Liver (tissue), 9 donors: ENCODE results near the gene ATG9A. TPM values are rescaled to one million over a fixed set of nuclear protein-coding genes. Genes with fewer than 3 reads are reported as not detected.

Source experiments
- DNase-seq: peaks from one replicate; pipeline ENCODE4 v3.0.0-alpha.2; 2017; ENCODE audit warnings: low spot score
- H3K27ac ChIP-seq, 2 donors: one replicate each; pipeline ENCODE4 v1.7.0; 2013; ENCODE audit warnings: inconsistent platforms in 2 of 2, low read length in 2 of 2, control low read depth in 1 of 2, low read depth in 1 of 2, mild to moderate bottlenecking in 1 of 2
- H3K27me3 ChIP-seq, 4 donors: one replicate each; pipeline versions ENCODE4 v1.6.1 to v1.7.0; 2013; ENCODE audit warnings: low read length in 3 of 4, inconsistent platforms in 1 of 4, mild to moderate bottlenecking in 1 of 4, moderate library complexity in 1 of 4; ENCODE audit not compliant: control insufficient read depth in 4 of 4, insufficient read depth in 4 of 4
- H3K36me3 ChIP-seq, 4 donors: one replicate each; pipeline versions ENCODE4 v1.6.1 to v1.7.0; 2013; ENCODE audit warnings: low read length in 3 of 4, mild to moderate bottlenecking in 3 of 4, low read depth in 1 of 4, moderate library complexity in 1 of 4; ENCODE audit not compliant: control insufficient read depth in 4 of 4, insufficient read depth in 3 of 4
- H3K4me1 ChIP-seq, 4 donors: one replicate each; pipeline versions ENCODE4 v1.6.1 to v1.7.0; 2013; ENCODE audit warnings: low read length in 3 of 4, mild to moderate bottlenecking in 3 of 4, moderate library complexity in 1 of 4; ENCODE audit not compliant: control insufficient read depth in 4 of 4, insufficient read depth in 4 of 4
- H3K4me3 ChIP-seq, 3 donors: one replicate each; pipeline versions ENCODE4 v1.6.1 to v1.7.0; 2013; ENCODE audit warnings: low read length in 3 of 3, control low read depth in 1 of 3, low read depth in 1 of 3, mild to moderate bottlenecking in 1 of 3
- H3K9ac ChIP-seq, 2 donors: one replicate each; pipeline ENCODE4 v1.7.0; 2013; ENCODE audit warnings: low read length in 2 of 2, mild to moderate bottlenecking in 2 of 2, moderate library complexity in 2 of 2, control low read depth in 1 of 2, low read depth in 1 of 2
- H3K9me3 ChIP-seq, 4 donors: one replicate each; pipeline versions ENCODE4 v1.6.1 to v1.7.0; 2013; ENCODE audit warnings: low read length in 3 of 4; ENCODE audit not compliant: control insufficient read depth in 4 of 4
- ATF3 ChIP-seq: IDR thresholded peaks from 2 replicates; pipeline ENCODE4 v1.6.1; 2016; ENCODE audit warnings: antibody characterized with exemption
- CTCF ChIP-seq: fragments of 150-350 bp; IDR thresholded peaks from 2 replicates; pipeline ENCODE4 v1.5.1; 2017; ENCODE audit warnings: improper control_type of control experiment, low read depth, low read length; ENCODE audit not compliant: missing input control
- EGR1 ChIP-seq, 2 donors: IDR thresholded peaks; 2 replicates each; pipeline ENCODE4 v1.6.1; 2016 to 2018; ENCODE audit warnings: antibody characterized with exemption in 2 of 2, low read depth in 2 of 2
- FOXA1 ChIP-seq: IDR thresholded peaks from 2 replicates; pipeline ENCODE4 v1.6.1; 2016; ENCODE audit warnings: antibody characterized with exemption
- FOXA2 ChIP-seq: IDR thresholded peaks from 2 replicates; pipeline ENCODE4 v1.6.1; 2016; ENCODE audit warnings: antibody characterized with exemption
- GABPA ChIP-seq, 2 donors: IDR thresholded peaks in 1 of 2; conservative IDR thresholded peaks in 1 of 2; 2 replicates each; pipeline ENCODE4 v1.6.1; 2016; ENCODE audit warnings: antibody characterized with exemption in 2 of 2, mild to moderate bottlenecking in 1 of 2, moderate library complexity in 1 of 2
- HNF4A ChIP-seq, 2 donors: conservative IDR thresholded peaks; 2 replicates each; pipeline ENCODE4 v1.6.1; 2016; ENCODE audit warnings: antibody characterized with exemption in 2 of 2, mild to moderate bottlenecking in 2 of 2
- HNF4G ChIP-seq: IDR thresholded peaks from 2 replicates; pipeline ENCODE4 v1.6.1; 2016; ENCODE audit warnings: antibody characterized with exemption
- JUND ChIP-seq, 2 donors: IDR thresholded peaks; 2 replicates each; pipeline ENCODE4 v1.6.1; 2016; ENCODE audit warnings: antibody characterized with exemption in 2 of 2
- MAX ChIP-seq: IDR thresholded peaks from 2 replicates; pipeline ENCODE4 v1.6.1; 2016; ENCODE audit warnings: antibody characterized with exemption
- NR2F2 ChIP-seq: IDR thresholded peaks from 2 replicates; pipeline ENCODE4 v1.6.1; 2016; ENCODE audit warnings: antibody characterized with exemption
- RAD21 ChIP-seq, 2 donors: IDR thresholded peaks; 2 replicates each; pipeline ENCODE4 v1.6.1; 2016; ENCODE audit warnings: antibody characterized with exemption in 2 of 2, mild to moderate bottlenecking in 2 of 2
- REST ChIP-seq: IDR thresholded peaks from 2 replicates; pipeline ENCODE4 v1.6.1; 2016; ENCODE audit warnings: antibody characterized with exemption, mild to moderate bottlenecking
- SP1 ChIP-seq: IDR thresholded peaks from 2 replicates; pipeline ENCODE4 v1.6.1; 2018; ENCODE audit warnings: antibody characterized with exemption, mild to moderate bottlenecking
- TAF1 ChIP-seq: conservative IDR thresholded peaks from 2 replicates; pipeline ENCODE4 v1.6.1; 2016; ENCODE audit warnings: antibody characterized with exemption, mild to moderate bottlenecking
- YY1 ChIP-seq: IDR thresholded peaks from 2 replicates; pipeline ENCODE4 v1.6.1; 2016; ENCODE audit warnings: antibody characterized with exemption, mild to moderate bottlenecking
- ZBTB33 ChIP-seq: IDR thresholded peaks from 2 replicates; pipeline ENCODE4 v1.6.1; 2016; ENCODE audit warnings: antibody characterized with exemption
- WGBS: extraction: QIAGEN DNeasy Blood & Tissue Kit; methylation state at CpG from one replicate; pipeline ENCODE4 v1.1.7; 2013; 5-methylcytosine and 5-hydroxymethylcytosine counted together
- polyA plus RNA-seq, 2 donors: library from polyadenylated mRNA; stranded (reverse) in 1 of 2; unstranded in 1 of 2; fragments of 200-250 nt in 1 of 2; fragments of >200 nt in 1 of 2; fragmentation: Nextera tagmentation in 1 of 2; extraction: Ambion mirVana in 1 of 2; gene quantifications; one replicate each; pipeline versions ENCODE4 v1.2.1 to v1.2.3, GENCODE V29; 2013 to 2015
- total RNA-seq, 2 donors: library from RNA; depleted of rRNA; stranded (reverse); fragments of >200 nt; gene quantifications; one replicate each; pipeline ENCODE4 v1.2.3, GENCODE V29; 2014
- donor health status: healthy.
- donor health status: healthy.
- donor health status: healthy.
- donor health status: healthy.
- donor health status: healthy.

ATG9A gene
- total and polyA plus RNA-seq, 4 donors: 24.3 to 68.1 (median 37.9) TPM

GRCh38 chr2:219174801-219175200 lies 54.6 kb downstream of the ATG9A start:
- H3K27ac ChIP-seq: no peak overlapping the region
- H3K36me3 ChIP-seq: peaks cover 0 to 32% (median 25%) of the 10 kb centered on the region in 4 donors
- no peaks in the 10 kb centered on the region for H3K27me3 ChIP-seq
- H3K9me3 ChIP-seq: no peaks in the 10 kb centered on the region
- TF ChIP-seq ZBTB33 (no peak), EGR1 (IDR thresholded peaks at IDR 0.05; ENCODE audit: low read depth in 2 of 2) (no peak), YY1 (no peak), GABPA (IDR thresholded peaks at IDR 0.05 in 1 of 2, conservative IDR thresholded peaks at IDR 0.05 in 1 of 2) (no peak), NR2F2 (no peak), RAD21 (IDR thresholded peaks at IDR 0.05) (no peak), HNF4G (no peak), HNF4A (conservative IDR thresholded peaks at IDR 0.05) (no peak), MAX (no peak), ATF3 (no peak), CTCF (no peak), REST (no peak), FOXA2 (no peak), FOXA1 (no peak), JUND (IDR thresholded peaks at IDR 0.05) (no peak), SP1 (no peak)
- H3K4me1 ChIP-seq: peaks cover under 1 to 41% (median 32%) of the 10 kb centered on the region in 4 donors
- WGBS: 88% methylated on average over 7 of the region's 7 CpGs
- no peak overlapping the region for H3K9ac ChIP-seq
- DNase-seq: no peak
- H3K4me3 ChIP-seq: no peak overlapping the region

GRCh38 chr2:219174146-219174545 lies 55.3 kb downstream of the ATG9A start:
- no peak for DNase-seq
- H3K4me1 ChIP-seq: peaks cover 4 to 40% (median 28%) of the 10 kb centered on the region in 4 donors

More at GRCh38 chr2:219174146-219174545, 55.3 kb downstream of the ATG9A start:
- Histone ChIP-seq H3K9me3 (no peaks in the 10 kb centered on the region), H3K9ac (no peak overlapping the region), H3K27ac (no peak overlapping the region), H3K4me3 (no peak overlapping the region), H3K36me3 (peaks cover 0 to 30% (median 24%) of the 10 kb centered on the region in 4 donors), H3K27me3 (no peaks in the 10 kb centered on the region)
- WGBS: 92% methylated on average over 3 of the region's 3 CpGs
- TF ChIP-seq REST (no peak), HNF4A (conservative IDR thresholded peaks at IDR 0.05) (no peak), YY1 (no peak), MAX (no peak), EGR1 (IDR thresholded peaks at IDR 0.05; ENCODE audit: low read depth in 2 of 2) (no peak), CTCF (no peak), TAF1 (no peak), HNF4G (no peak)
